Natural killer cell (primary cell): Measurements from ENCODE around the gene OR4D6. TPM values are rescaled to one million over a fixed set of nuclear protein-coding genes. Genes with fewer than 3 reads are reported as not detected.

ENCODE experiments used
- ATAC-seq, 3 donors: fragments of 150-1000 bp in 2 of 3; fragments of 200-7000 bp in 1 of 3; cut with Tn5 transposase; 1 replicate in 1 of 3; 2 replicates in 2 of 3; pipeline ENCODE4 v1.10.0; 2021; ENCODE audit warnings: mild to moderate bottlenecking in 2 of 3, moderate library complexity in 2 of 3
- DNase-seq, 2 donors: peaks; one replicate each; pipeline versions ENCODE4 v3.0.0 to v3.0.0-alpha.2; 2013 to 2021; ENCODE audit warnings: mixed read lengths in 1 of 2
- H3K27ac ChIP-seq: one replicate; pipeline ENCODE4 v1.5.1; 2013; ENCODE audit warnings: mild to moderate bottlenecking, low read length
- H3K27me3 ChIP-seq: one replicate; pipeline ENCODE4 v1.6.1; 2013; ENCODE audit warnings: low read length; ENCODE audit not compliant: control insufficient read depth, insufficient read depth
- H3K36me3 ChIP-seq: one replicate; pipeline ENCODE4 v1.6.1; 2013; ENCODE audit warnings: low read length; ENCODE audit not compliant: control insufficient read depth, insufficient read depth
- H3K4me1 ChIP-seq: one replicate; pipeline ENCODE4 v1.6.1; 2013; ENCODE audit warnings: low read length; ENCODE audit not compliant: control insufficient read depth, insufficient read depth
- H3K4me3 ChIP-seq: one replicate; pipeline ENCODE4 v1.5.1; 2013; ENCODE audit warnings: low read length
- H3K9me3 ChIP-seq: one replicate; pipeline ENCODE4 v1.6.1; 2013; ENCODE audit warnings: low read length; ENCODE audit not compliant: control insufficient read depth, insufficient read depth
- H3K27ac Mint-ChIP-seq, 2 donors: one replicate each; pipeline ENCODE4 v1.8.0; 2022; ENCODE audit warnings: mild to moderate bottlenecking in 2 of 2, mixed read lengths in 2 of 2, moderate library complexity in 1 of 2
- H3K27me3 Mint-ChIP-seq, 2 donors: one replicate each; pipeline ENCODE4 v1.8.0; 2022; ENCODE audit warnings: low read depth in 2 of 2, mixed read lengths in 2 of 2
- H3K36me3 Mint-ChIP-seq: one replicate; pipeline ENCODE4 v1.8.0; 2022; ENCODE audit warnings: mixed read lengths
- H3K4me1 Mint-ChIP-seq, 2 donors: one replicate each; pipeline ENCODE4 v1.8.0; 2022; ENCODE audit warnings: mixed read lengths in 2 of 2
- H3K4me3 Mint-ChIP-seq: one replicate; pipeline ENCODE4 v1.8.0; 2022; ENCODE audit warnings: mild to moderate bottlenecking, moderate library complexity, mixed read lengths
- H3K9me3 Mint-ChIP-seq, 2 donors: one replicate each; pipeline ENCODE4 v1.8.0; 2022; ENCODE audit warnings: mixed read lengths in 2 of 2
- WGBS: methylation state at CpG from one replicate; pipeline ENCODE4 v1.1.7; 2013; ENCODE audit warnings: missing lambda C conversion rate; ENCODE audit not compliant: insufficient coverage; 5-methylcytosine and 5-hydroxymethylcytosine counted together
- intact Hi-C: fragments of 100-400 bp; cut with micrococcal nuclease; formaldehyde crosslinking; loops from one replicate; pipeline ENCODE4 v1.14.2; 2022
- total RNA-seq, 4 donors: library from RNA; stranded (reverse); fragments of 120-200 nt in 1 of 4; gene quantifications; one replicate each; pipeline versions ENCODE4 v1.2.3 to v1.2.4, GENCODE V29; 2013 to 2022
- TF ChIP-seq, protein P1 (sequence below): fragments of 200-600 bp; IDR thresholded peaks from one replicate; pipeline ENCODE4 v1.8.0; 2022; ENCODE audit warnings: antibody characterized with exemption

OR4D6 gene
- total RNA-seq, 3 donors from 2014 or later (not counting 1 experiment from before 2014, with no cell fraction given): not detected

- H3K36me3 ChIP-seq: no peaks in the 10 kb centered on the region
- no peak overlapping the region for H3K4me3 ChIP-seq
- Mint-ChIP-seq H3K36me3 (no peaks in the 10 kb centered on the region), H3K27ac (no peak overlapping the region), H3K4me1 (peaks cover 6% of the 10 kb centered on the region in 2 donors), H3K9me3 (no peaks in the 10 kb centered on the region), H3K27me3 (peaks cover 6 to 14% of the 10 kb centered on the region in 2 donors), H3K4me3 (no peak overlapping the region)
- DNase-seq: no peak
- no peak for ATAC-seq
- intact Hi-C loops: no loop called here
- TF ChIP-seq, protein P1, sequence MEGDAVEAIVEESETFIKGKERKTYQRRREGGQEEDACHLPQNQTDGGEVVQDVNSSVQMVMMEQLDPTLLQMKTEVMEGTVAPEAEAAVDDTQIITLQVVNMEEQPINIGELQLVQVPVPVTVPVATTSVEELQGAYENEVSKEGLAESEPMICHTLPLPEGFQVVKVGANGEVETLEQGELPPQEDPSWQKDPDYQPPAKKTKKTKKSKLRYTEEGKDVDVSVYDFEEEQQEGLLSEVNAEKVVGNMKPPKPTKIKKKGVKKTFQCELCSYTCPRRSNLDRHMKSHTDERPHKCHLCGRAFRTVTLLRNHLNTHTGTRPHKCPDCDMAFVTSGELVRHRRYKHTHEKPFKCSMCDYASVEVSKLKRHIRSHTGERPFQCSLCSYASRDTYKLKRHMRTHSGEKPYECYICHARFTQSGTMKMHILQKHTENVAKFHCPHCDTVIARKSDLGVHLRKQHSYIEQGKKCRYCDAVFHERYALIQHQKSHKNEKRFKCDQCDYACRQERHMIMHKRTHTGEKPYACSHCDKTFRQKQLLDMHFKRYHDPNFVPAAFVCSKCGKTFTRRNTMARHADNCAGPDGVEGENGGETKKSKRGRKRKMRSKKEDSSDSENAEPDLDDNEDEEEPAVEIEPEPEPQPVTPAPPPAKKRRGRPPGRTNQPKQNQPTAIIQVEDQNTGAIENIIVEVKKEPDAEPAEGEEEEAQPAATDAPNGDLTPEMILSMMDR: no peak
- no peaks in the 10 kb centered on the region for H3K27me3 ChIP-seq
- 7% methylated on average over 5 of the region's 5 CpGs for WGBS
- H3K9me3 ChIP-seq: no peaks in the 10 kb centered on the region
- no peaks in the 10 kb centered on the region for H3K4me1 ChIP-seq
- no peak overlapping the region for H3K27ac ChIP-seq
Measured at GRCh38 chr11:59417023-59417422, 39.7 kb upstream of the OR4D6 start.

DNA sequence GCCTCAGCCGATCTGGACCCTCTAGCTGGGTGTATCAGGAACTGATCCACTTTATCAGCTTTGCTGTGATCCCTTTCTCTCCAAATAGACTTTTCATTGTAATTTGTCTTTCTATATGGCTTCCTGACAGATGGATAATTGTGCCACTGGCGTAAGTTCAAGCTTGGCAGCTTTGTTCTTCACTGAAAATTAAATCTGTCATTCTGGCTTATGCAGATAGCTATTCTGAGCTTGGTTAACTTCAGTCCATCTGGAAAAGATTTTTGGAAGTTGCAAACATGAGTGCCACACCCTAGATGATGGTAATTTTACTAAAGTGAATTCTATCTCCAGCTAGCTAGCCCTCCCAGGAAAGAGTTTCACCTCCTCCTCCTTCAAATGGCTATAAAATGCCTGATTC, 38.6 kb upstream of the OR4D6 start:
- Mint-ChIP-seq H3K36me3 (no peaks in the 10 kb centered on the region), H3K27me3 (peaks cover 6 to 17% of the 10 kb centered on the region in 2 donors), H3K27ac (no peak overlapping the region), H3K4me3 (no peak overlapping the region), H3K9me3 (no peaks in the 10 kb centered on the region), H3K4me1 (peaks cover 6% of the 10 kb centered on the region in 2 donors)
- Histone ChIP-seq H3K9me3 (no peaks in the 10 kb centered on the region), H3K36me3 (no peaks in the 10 kb centered on the region), H3K4me3 (no peak overlapping the region), H3K27me3 (no peaks in the 10 kb centered on the region), H3K4me1 (no peaks in the 10 kb centered on the region), H3K27ac (no peak overlapping the region)
- intact Hi-C loops: no loop called here
- ATAC-seq (no peak), DNase-seq (no peak)
- TF ChIP-seq, protein P1: no peak
- 94% methylated on average over 2 of the region's 2 CpGs for WGBS

DNA sequence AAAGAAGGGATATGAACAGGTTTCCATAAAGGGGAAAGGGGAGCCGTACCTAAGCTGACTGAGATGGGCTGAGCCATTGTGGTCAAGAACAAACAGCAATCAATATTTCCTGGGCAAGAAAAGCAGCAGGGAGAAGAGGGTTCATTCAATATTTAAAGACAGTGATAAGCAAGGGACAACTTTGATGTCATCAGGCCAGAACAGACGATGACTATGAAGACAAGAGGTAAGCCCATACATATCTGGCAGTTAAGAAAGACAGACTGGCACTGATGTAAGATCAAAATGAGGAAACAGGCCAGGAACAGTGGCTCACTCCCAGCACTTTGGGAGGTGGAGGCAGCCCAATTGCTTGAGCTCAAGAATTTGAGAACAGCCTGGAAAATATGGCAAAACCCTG, 32.9 kb upstream of the OR4D6 start:
- intact Hi-C loops: no loop called here
- peaks cover 5 to 19% of the 10 kb centered on the region in 2 donors for H3K27me3 Mint-ChIP-seq
- H3K36me3 Mint-ChIP-seq: no peaks in the 10 kb centered on the region
- no peaks in the 10 kb centered on the region for H3K9me3 ChIP-seq
- H3K4me1 ChIP-seq: no peaks in the 10 kb centered on the region
- no peak overlapping the region for H3K4me3 ChIP-seq
- DNase-seq (no peak), ATAC-seq (no peak)
- H3K27me3 ChIP-seq: no peaks in the 10 kb centered on the region
- no peaks in the 10 kb centered on the region for H3K36me3 ChIP-seq
- 78% methylated on average over 2 of the region's 2 CpGs for WGBS
- no peak overlapping the region for H3K4me3 Mint-ChIP-seq
- no peaks in the 10 kb centered on the region for H3K4me1 Mint-ChIP-seq
- H3K27ac Mint-ChIP-seq: no peak overlapping the region
- TF ChIP-seq, protein P1: no peak
- H3K27ac ChIP-seq: no peak overlapping the region
- no peaks in the 10 kb centered on the region for H3K9me3 Mint-ChIP-seq

GRCh38 chr11:59425131-59425530, 31.6 kb upstream of the OR4D6 start:
- H3K36me3 ChIP-seq: no peaks in the 10 kb centered on the region
- no peak overlapping the region for H3K27ac Mint-ChIP-seq
- intact Hi-C loops: no loop called here
- H3K4me1 Mint-ChIP-seq: no peaks in the 10 kb centered on the region
- H3K27me3 ChIP-seq: no peaks in the 10 kb centered on the region
- no peaks in the 10 kb centered on the region for H3K9me3 Mint-ChIP-seq
- H3K27me3 Mint-ChIP-seq: peaks cover 7 to 19% of the 10 kb centered on the region in 2 donors
- DNase-seq (no peak), ATAC-seq (no peak)
- 84% methylated on average over 4 of the region's 4 CpGs for WGBS
- H3K4me1 ChIP-seq: no peaks in the 10 kb centered on the region
- no peaks in the 10 kb centered on the region for H3K9me3 ChIP-seq
- no peaks in the 10 kb centered on the region for H3K36me3 Mint-ChIP-seq
- TF ChIP-seq, protein P1: no peak
- H3K27ac ChIP-seq: no peak overlapping the region
- H3K4me3 Mint-ChIP-seq: no peak overlapping the region
- H3K4me3 ChIP-seq: no peak overlapping the region
